Measurements from ENCODE around the gene LRRC4C.

The LRRC4C gene

DNA sequence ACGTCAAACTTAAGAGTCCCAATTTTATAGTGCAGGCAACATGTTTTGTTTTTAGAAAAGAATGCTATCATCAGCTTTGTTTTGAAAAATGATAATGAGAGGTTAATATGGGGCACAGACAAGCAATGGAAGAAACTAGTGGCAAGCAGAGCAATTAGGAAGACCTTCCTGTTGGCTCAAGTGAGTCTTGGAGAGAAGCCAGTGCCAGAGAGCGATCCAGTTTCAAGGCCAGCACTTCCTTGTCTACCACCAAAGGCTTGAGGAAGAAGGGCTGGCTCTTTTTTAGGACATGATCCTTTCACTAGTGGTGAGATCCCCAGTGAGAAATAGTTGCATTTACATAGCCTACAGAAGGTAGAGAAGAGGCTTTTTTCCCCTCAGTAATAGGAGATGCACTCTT lies 1340.7 kb downstream of the LRRC4C start:
- no peak for TF ChIP-seq CREB1 (IDR thresholded peaks at IDR 0.05; ENCODE audit: low read depth)
- no peak for TF ChIP-seq TEAD4 (IDR thresholded peaks at IDR 0.05)
- TF ChIP-seq ZBTB7A (IDR thresholded peaks at IDR 0.05; ENCODE audit: low read depth): no peak
- no peak for TF ChIP-seq FOXM1 (IDR thresholded peaks at IDR 0.05; ENCODE audit: borderline replicate concordance, low read depth)
- no peak for TF ChIP-seq NFIC (IDR thresholded peaks at IDR 0.05)
- no peak for TF ChIP-seq YY1 (IDR thresholded peaks at IDR 0.05; ENCODE audit: low read depth)
- no peak for TF ChIP-seq TCF12 (IDR thresholded peaks at IDR 0.05; ENCODE audit: low read depth)
- TF ChIP-seq TAF1 (IDR thresholded peaks at IDR 0.05; ENCODE audit: low read depth): no peak
- TF ChIP-seq RAD21 (IDR thresholded peaks at IDR 0.05; ENCODE audit: low read depth): no peak
- no peak for TF ChIP-seq EP300 (IDR thresholded peaks at IDR 0.05; ENCODE audit: borderline replicate concordance)
- TF ChIP-seq CEBPB (IDR thresholded peaks at IDR 0.05): no peak
- no peak for TF ChIP-seq EGR1 (IDR thresholded peaks at IDR 0.05)
- no peak for TF ChIP-seq REST (IDR thresholded peaks at IDR 0.05; ENCODE audit: low read depth)
- no peak for TF ChIP-seq MAX (IDR thresholded peaks at IDR 0.05)

- TF ChIP-seq EP300 (IDR thresholded peaks at IDR 0.05; ENCODE audit: borderline replicate concordance): no peak
- no peak for TF ChIP-seq FOXM1 (IDR thresholded peaks at IDR 0.05; ENCODE audit: borderline replicate concordance, low read depth)
- no peak for TF ChIP-seq ZBTB7A (IDR thresholded peaks at IDR 0.05; ENCODE audit: low read depth)
- no peak for TF ChIP-seq TAF1 (IDR thresholded peaks at IDR 0.05; ENCODE audit: low read depth)
- TF ChIP-seq REST (IDR thresholded peaks at IDR 0.05; ENCODE audit: low read depth): no peak
These were observed 1341.4 kb downstream of the LRRC4C start for GRCh38 chr11:40118026-40118425.

- TF ChIP-seq CEBPB (IDR thresholded peaks at IDR 0.05): no peak
- TF ChIP-seq, protein P1, sequence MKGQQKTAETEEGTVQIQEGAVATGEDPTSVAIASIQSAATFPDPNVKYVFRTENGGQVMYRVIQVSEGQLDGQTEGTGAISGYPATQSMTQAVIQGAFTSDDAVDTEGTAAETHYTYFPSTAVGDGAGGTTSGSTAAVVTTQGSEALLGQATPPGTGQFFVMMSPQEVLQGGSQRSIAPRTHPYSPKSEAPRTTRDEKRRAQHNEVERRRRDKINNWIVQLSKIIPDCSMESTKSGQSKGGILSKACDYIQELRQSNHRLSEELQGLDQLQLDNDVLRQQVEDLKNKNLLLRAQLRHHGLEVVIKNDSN (IDR thresholded peaks at IDR 0.05): no peak
- TF ChIP-seq EGR1 (IDR thresholded peaks at IDR 0.05): no peak
- no peak for TF ChIP-seq REST (IDR thresholded peaks at IDR 0.05; ENCODE audit: low read depth)
- no peak for TF ChIP-seq TCF12 (IDR thresholded peaks at IDR 0.05; ENCODE audit: low read depth)
- no peak for TF ChIP-seq TAF1 (IDR thresholded peaks at IDR 0.05; ENCODE audit: low read depth)
- TF ChIP-seq NFIC (IDR thresholded peaks at IDR 0.05): no peak
- TF ChIP-seq ZBTB7A (IDR thresholded peaks at IDR 0.05; ENCODE audit: low read depth): no peak
- no peak for TF ChIP-seq FOXM1 (IDR thresholded peaks at IDR 0.05; ENCODE audit: borderline replicate concordance, low read depth)
- no peak for TF ChIP-seq MAX (IDR thresholded peaks at IDR 0.05)
- no peak for TF ChIP-seq YY1 (IDR thresholded peaks at IDR 0.05; ENCODE audit: low read depth)
- no peak for TF ChIP-seq TEAD4 (IDR thresholded peaks at IDR 0.05)
- no peak for TF ChIP-seq RAD21 (IDR thresholded peaks at IDR 0.05; ENCODE audit: low read depth)
- no peak for TF ChIP-seq CREB1 (IDR thresholded peaks at IDR 0.05; ENCODE audit: low read depth)
- no peak for TF ChIP-seq EP300 (IDR thresholded peaks at IDR 0.05; ENCODE audit: borderline replicate concordance)
These were observed 1354.4 kb downstream of the LRRC4C start for GRCh38 chr11:40104941-40105550.

DNA sequence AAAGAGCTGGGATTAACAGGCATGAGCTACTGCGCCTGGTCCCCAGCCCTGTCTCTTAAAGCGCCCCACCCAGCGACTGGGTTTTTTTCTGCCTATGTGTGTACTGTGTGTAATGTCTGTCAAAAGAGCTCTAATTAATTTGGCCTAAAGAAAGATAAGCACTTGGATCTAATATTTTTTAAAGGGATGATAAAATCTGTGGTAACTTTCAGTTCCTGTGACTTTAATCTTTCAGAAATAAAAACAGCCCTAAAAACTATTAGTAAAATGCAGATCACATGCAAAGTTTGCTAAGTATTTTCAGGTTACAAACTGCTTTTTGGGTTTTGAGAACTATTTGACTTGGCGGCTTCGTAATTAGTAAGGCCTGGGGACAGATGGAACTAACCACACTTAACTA lies 1358.7 kb downstream of the LRRC4C start:
- TF ChIP-seq TCF12 (IDR thresholded peaks at IDR 0.05; ENCODE audit: low read depth): no peak
- TF ChIP-seq EP300 (IDR thresholded peaks at IDR 0.05; ENCODE audit: borderline replicate concordance): no peak
- TF ChIP-seq MAX (IDR thresholded peaks at IDR 0.05): no peak
- TF ChIP-seq, protein P1 (IDR thresholded peaks at IDR 0.05): no peak
- no peak for TF ChIP-seq FOXM1 (IDR thresholded peaks at IDR 0.05; ENCODE audit: borderline replicate concordance, low read depth)
- TF ChIP-seq TAF1 (IDR thresholded peaks at IDR 0.05; ENCODE audit: low read depth): no peak
- TF ChIP-seq TEAD4 (IDR thresholded peaks at IDR 0.05): no peak
- no peak for TF ChIP-seq CREB1 (IDR thresholded peaks at IDR 0.05; ENCODE audit: low read depth)
- TF ChIP-seq EGR1 (IDR thresholded peaks at IDR 0.05): no peak
- no peak for TF ChIP-seq ZBTB7A (IDR thresholded peaks at IDR 0.05; ENCODE audit: low read depth)
- no peak for TF ChIP-seq CEBPB (IDR thresholded peaks at IDR 0.05)
- no peak for TF ChIP-seq RAD21 (IDR thresholded peaks at IDR 0.05; ENCODE audit: low read depth)
- no peak for TF ChIP-seq YY1 (IDR thresholded peaks at IDR 0.05; ENCODE audit: low read depth)
- TF ChIP-seq REST (IDR thresholded peaks at IDR 0.05; ENCODE audit: low read depth): no peak
- TF ChIP-seq NFIC (IDR thresholded peaks at IDR 0.05): no peak
